HepG2 (cell line): ENCODE data around the gene POGK. TPM values are rescaled to one million over a fixed set of nuclear protein-coding genes. Genes with fewer than 3 reads are reported as not detected.

Source experiments
- ARNT2 ChIP-seq: sonication (generic); formaldehyde crosslinking; IDR thresholded peaks from 2 replicates; pipeline ENCODE4 v1.8.0; 2022; ENCODE audit warnings: mild to moderate bottlenecking, low read depth, missing genetic modification reagents, moderate library complexity
- EZH2 ChIP-seq: conservative IDR thresholded peaks from 2 replicates; pipeline ENCODE4 v1.6.1; 2012; ENCODE audit warnings: mild to moderate bottlenecking, low read depth, low read length, moderate library complexity
- HNRNPH1 ChIP-seq: fragments of 200-400 bp; formaldehyde crosslinking; optimal IDR thresholded peaks from 2 replicates; pipeline ENCODE3; 2017; ENCODE audit warnings: mild to moderate bottlenecking, low read depth, low read length
- HNRNPL ChIP-seq: fragments of 200-400 bp; formaldehyde crosslinking; IDR thresholded peaks from 2 replicates; pipeline ENCODE4 v1.6.1; 2017; ENCODE audit warnings: mild to moderate bottlenecking, low read depth, low read length
- ISX ChIP-seq: sonication (generic); formaldehyde crosslinking; conservative IDR thresholded peaks from 2 replicates; pipeline ENCODE4 v1.5.0; 2020; ENCODE audit warnings: missing genetic modification reagents
- KAT2B ChIP-seq: fragments of 150-350 bp; IDR thresholded peaks from 2 replicates; pipeline ENCODE4 v1.6.1; 2014; ENCODE audit warnings: low read depth, low read length, borderline replicate concordance
- MTA3 ChIP-seq: sonication (generic); formaldehyde crosslinking; IDR thresholded peaks from 2 replicates; pipeline ENCODE4 v1.4.0; 2020; ENCODE audit warnings: missing genetic modification reagents
- MZF1 ChIP-seq: sonication (generic); formaldehyde crosslinking; IDR thresholded peaks from 2 replicates; pipeline ENCODE4 v1.8.1; 2023; ENCODE audit warnings: mild to moderate bottlenecking, missing genetic modification reagents, borderline replicate concordance
- SCMH1 ChIP-seq: sonication (generic); formaldehyde crosslinking; IDR thresholded peaks from 2 replicates; pipeline ENCODE4 v1.9.0; 2021; ENCODE audit warnings: missing genetic modification reagents, mild to moderate bottlenecking, borderline replicate concordance
- TCF7 ChIP-seq: sonication (generic); IDR thresholded peaks from 2 replicates; pipeline ENCODE4 v1.6.1; 2016; ENCODE audit warnings: antibody characterized with exemption, low read depth
- ZBTB1 ChIP-seq: sonication (generic); formaldehyde crosslinking; IDR thresholded peaks from 2 replicates; pipeline ENCODE4 v1.4.0; 2020; ENCODE audit warnings: missing genetic modification reagents, borderline replicate concordance
- ZNF136 ChIP-seq: sonication (generic); formaldehyde crosslinking; IDR thresholded peaks from 2 replicates; pipeline ENCODE4 v1.8.1; 2022; ENCODE audit warnings: low read depth, mild to moderate bottlenecking, moderate library complexity, missing genetic modification reagents
- ZNF205 ChIP-seq: IDR thresholded peaks from 2 replicates; pipeline ENCODE4 v1.6.1; 2018; ENCODE audit warnings: missing biosample characterization, missing genetic modification reagents
- ZNF225 ChIP-seq: sonication (generic); formaldehyde crosslinking; IDR thresholded peaks from 2 replicates; pipeline ENCODE4 v1.4.0; 2020; ENCODE audit warnings: mild to moderate bottlenecking, missing genetic modification reagents
- ZNF383 ChIP-seq: sonication (generic); formaldehyde crosslinking; IDR thresholded peaks from 2 replicates; pipeline ENCODE4 v1.4.0; 2020; ENCODE audit warnings: missing genetic modification reagents, mild to moderate bottlenecking, borderline replicate concordance
- ZNF451 ChIP-seq: sonication (generic); formaldehyde crosslinking; IDR thresholded peaks from 2 replicates; pipeline ENCODE4 v1.5.0; 2020; ENCODE audit warnings: mild to moderate bottlenecking, missing genetic modification reagents
- ZNF501 ChIP-seq: sonication (generic); formaldehyde crosslinking; IDR thresholded peaks from 2 replicates; pipeline ENCODE4 v1.5.1; 2020; ENCODE audit warnings: mild to moderate bottlenecking, moderate library complexity, missing genetic modification reagents
- ZNF550 ChIP-seq: sonication (generic); formaldehyde crosslinking; IDR thresholded peaks from 2 replicates; pipeline ENCODE4 v1.4.0; 2020; ENCODE audit warnings: mild to moderate bottlenecking, missing genetic modification reagents, borderline replicate concordance
- polyA plus RNA-seq, 8 experiments: library from polyadenylated mRNA; depleted of rRNA in 3 of 8; stranded (reverse) in 7 of 8; unstranded in 1 of 8; fragments of >200 nt; fragmentation: Illumina TruSeq in 4 of 8; extraction: Trizol in 4 of 8; gene quantifications; 2 replicates each; pipeline versions ENCODE4 v1.2.1 to v1.2.3, GENCODE V29; 2011 to 2016; ENCODE audit warnings: low read depth in 4 of 8, missing spikeins in 1 of 8, mixed read lengths in 1 of 8; ENCODE audit not compliant: insufficient read depth in 1 of 8
- total RNA-seq, 5 experiments: library from RNA; depleted of rRNA; stranded (reverse); fragments of >200 nt; fragmentation: Illumina TruSeq; extraction: Trizol; gene quantifications; 2 replicates each; pipeline ENCODE4 v1.2.3, GENCODE V29; 2016; ENCODE audit warnings: low read depth in 1 of 5
- TF ChIP-seq, protein P1 (sequence below): sonication (generic); formaldehyde crosslinking; IDR thresholded peaks from 2 replicates; pipeline ENCODE4 v1.4.0; 2020; ENCODE audit warnings: missing genetic modification reagents
- TF ChIP-seq, protein P2 (sequence below): sonication (generic); formaldehyde crosslinking; IDR thresholded peaks from 2 replicates; pipeline ENCODE4 v1.4.0; 2020; ENCODE audit warnings: mild to moderate bottlenecking, missing genetic modification reagents
- TF ChIP-seq, protein P3 (sequence below): sonication (generic); formaldehyde crosslinking; IDR thresholded peaks from 2 replicates; pipeline ENCODE4 v1.8.0; 2022; ENCODE audit warnings: mild to moderate bottlenecking, missing genetic modification reagents, moderate library complexity
- TF ChIP-seq, protein P4 (sequence below): sonication (generic); formaldehyde crosslinking; IDR thresholded peaks from 2 replicates; pipeline ENCODE4 v1.5.0; 2020; ENCODE audit warnings: mild to moderate bottlenecking, missing genetic modification reagents, borderline replicate concordance

POGK gene
- total and polyA plus RNA-seq, 2 of the 13 experiments (the other 11 are each of a cell fraction or from before 2014, with no cell fraction given) = 4.8 to 16.2 TPM

DNA sequence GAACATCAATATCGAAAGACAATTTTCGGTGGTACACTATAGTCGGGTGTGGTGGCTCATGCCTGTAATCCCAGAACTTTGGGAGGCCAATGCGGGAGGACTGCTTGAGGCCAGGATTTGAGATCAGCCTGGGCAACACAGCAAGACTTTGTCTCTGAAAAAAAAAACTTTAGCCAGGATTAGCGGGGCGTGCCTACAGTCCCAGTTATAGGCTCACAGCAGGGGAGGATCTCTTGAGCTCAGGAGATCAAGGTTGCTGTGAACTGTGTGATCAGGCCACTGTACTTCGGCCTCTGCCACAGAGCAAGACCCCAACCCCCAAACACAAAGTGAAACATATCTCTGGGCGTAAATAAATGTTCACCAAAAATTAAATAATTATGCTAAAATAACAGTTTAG, 35.2 kb downstream of the POGK start (continued):
- TF ChIP-seq, protein P1, sequence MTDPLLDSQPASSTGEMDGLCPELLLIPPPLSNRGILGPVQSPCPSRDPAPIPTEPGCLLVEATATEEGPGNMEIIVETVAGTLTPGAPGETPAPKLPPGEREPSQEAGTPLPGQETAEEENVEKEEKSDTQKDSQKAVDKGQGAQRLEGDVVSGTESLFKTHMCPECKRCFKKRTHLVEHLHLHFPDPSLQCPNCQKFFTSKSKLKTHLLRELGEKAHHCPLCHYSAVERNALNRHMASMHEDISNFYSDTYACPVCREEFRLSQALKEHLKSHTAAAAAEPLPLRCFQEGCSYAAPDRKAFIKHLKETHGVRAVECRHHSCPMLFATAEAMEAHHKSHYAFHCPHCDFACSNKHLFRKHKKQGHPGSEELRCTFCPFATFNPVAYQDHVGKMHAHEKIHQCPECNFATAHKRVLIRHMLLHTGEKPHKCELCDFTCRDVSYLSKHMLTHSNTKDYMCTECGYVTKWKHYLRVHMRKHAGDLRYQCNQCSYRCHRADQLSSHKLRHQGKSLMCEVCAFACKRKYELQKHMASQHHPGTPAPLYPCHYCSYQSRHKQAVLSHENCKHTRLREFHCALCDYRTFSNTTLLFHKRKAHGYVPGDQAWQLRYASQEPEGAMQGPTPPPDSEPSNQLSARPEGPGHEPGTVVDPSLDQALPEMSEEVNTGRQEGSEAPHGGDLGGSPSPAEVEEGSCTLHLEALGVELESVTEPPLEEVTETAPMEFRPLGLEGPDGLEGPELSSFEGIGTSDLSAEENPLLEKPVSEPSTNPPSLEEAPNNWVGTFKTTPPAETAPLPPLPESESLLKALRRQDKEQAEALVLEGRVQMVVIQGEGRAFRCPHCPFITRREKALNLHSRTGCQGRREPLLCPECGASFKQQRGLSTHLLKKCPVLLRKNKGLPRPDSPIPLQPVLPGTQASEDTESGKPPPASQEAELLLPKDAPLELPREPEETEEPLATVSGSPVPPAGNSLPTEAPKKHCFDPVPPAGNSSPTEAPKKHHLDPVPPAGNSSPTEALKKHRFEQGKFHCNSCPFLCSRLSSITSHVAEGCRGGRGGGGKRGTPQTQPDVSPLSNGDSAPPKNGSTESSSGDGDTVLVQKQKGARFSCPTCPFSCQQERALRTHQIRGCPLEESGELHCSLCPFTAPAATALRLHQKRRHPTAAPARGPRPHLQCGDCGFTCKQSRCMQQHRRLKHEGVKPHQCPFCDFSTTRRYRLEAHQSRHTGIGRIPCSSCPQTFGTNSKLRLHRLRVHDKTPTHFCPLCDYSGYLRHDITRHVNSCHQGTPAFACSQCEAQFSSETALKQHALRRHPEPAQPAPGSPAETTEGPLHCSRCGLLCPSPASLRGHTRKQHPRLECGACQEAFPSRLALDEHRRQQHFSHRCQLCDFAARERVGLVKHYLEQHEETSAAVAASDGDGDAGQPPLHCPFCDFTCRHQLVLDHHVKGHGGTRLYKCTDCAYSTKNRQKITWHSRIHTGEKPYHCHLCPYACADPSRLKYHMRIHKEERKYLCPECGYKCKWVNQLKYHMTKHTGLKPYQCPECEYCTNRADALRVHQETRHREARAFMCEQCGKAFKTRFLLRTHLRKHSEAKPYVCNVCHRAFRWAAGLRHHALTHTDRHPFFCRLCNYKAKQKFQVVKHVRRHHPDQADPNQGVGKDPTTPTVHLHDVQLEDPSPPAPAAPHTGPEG (CRISPR knock-in tag) = peak; percentile 98
- TF ChIP-seq MZF1 (CRISPR knock-in tag) (no peak), ZNF550 (CRISPR knock-in tag) (no peak), ZNF451 (CRISPR knock-in tag) (no peak), SCMH1 (CRISPR knock-in tag) (no peak), HNRNPL (no peak), MTA3 (CRISPR knock-in tag) (no peak), ZNF383 (CRISPR knock-in tag) (no peak), TCF7 (no peak), EZH2 (no peak), KAT2B (no peak), ZNF501 (no peak), ZNF205 (CRISPR knock-in tag) (no peak), ISX (no peak), HNRNPH1 (no peak), ZNF225 (CRISPR knock-in tag) (no peak), ZNF136 (CRISPR knock-in tag) (no peak), ARNT2 (no peak), ZBTB1 (no peak)
- TF ChIP-seq, protein P2, sequence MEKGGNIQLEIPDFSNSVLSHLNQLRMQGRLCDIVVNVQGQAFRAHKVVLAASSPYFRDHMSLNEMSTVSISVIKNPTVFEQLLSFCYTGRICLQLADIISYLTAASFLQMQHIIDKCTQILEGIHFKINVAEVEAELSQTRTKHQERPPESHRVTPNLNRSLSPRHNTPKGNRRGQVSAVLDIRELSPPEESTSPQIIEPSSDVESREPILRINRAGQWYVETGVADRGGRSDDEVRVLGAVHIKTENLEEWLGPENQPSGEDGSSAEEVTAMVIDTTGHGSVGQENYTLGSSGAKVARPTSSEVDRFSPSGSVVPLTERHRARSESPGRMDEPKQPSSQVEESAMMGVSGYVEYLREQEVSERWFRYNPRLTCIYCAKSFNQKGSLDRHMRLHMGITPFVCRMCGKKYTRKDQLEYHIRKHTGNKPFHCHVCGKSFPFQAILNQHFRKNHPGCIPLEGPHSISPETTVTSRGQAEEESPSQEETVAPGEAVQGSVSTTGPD = no peak
- TF ChIP-seq, protein P3, sequence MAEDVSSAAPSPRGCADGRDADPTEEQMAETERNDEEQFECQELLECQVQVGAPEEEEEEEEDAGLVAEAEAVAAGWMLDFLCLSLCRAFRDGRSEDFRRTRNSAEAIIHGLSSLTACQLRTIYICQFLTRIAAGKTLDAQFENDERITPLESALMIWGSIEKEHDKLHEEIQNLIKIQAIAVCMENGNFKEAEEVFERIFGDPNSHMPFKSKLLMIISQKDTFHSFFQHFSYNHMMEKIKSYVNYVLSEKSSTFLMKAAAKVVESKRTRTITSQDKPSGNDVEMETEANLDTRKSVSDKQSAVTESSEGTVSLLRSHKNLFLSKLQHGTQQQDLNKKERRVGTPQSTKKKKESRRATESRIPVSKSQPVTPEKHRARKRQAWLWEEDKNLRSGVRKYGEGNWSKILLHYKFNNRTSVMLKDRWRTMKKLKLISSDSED (CRISPR knock-in tag) = no peak
- TF ChIP-seq, protein P4, sequence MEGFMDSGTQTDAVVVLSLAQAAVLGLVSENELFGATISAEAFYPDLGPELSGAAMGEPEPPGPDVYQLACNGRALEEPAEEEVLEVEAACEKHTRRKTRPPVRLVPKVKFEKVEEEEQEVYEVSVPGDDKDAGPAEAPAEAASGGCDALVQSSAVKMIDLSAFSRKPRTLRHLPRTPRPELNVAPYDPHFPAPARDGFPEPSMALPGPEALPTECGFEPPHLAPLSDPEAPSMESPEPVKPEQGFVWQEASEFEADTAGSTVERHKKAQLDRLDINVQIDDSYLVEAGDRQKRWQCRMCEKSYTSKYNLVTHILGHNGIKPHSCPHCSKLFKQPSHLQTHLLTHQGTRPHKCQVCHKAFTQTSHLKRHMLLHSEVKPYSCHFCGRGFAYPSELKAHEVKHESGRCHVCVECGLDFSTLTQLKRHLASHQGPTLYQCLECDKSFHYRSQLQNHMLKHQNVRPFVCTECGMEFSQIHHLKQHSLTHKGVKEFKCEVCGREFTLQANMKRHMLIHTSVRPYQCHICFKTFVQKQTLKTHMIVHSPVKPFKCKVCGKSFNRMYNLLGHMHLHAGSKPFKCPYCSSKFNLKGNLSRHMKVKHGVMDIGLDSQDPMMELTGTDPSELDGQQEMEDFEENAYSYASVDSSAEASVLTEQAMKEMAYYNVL (CRISPR knock-in tag) = no peak
